Muscle layer of duodenum (tissue), 2 donors: ENCODE results near the gene AXL.

Experiments
- H3K27ac ChIP-seq: one replicate; pipeline ENCODE4 v1.7.0; 2013; ENCODE audit warnings: mild to moderate bottlenecking, low read length
- H3K27me3 ChIP-seq: one replicate; pipeline ENCODE4 v1.7.0; 2013; ENCODE audit warnings: low read depth, mild to moderate bottlenecking, control low read depth, low read length
- H3K36me3 ChIP-seq, 2 donors: one replicate each; pipeline ENCODE4 v1.7.0; 2013; ENCODE audit warnings: low read length in 2 of 2, control low read depth in 1 of 2, mild to moderate bottlenecking in 1 of 2; ENCODE audit not compliant: insufficient read depth in 2 of 2, control insufficient read depth in 1 of 2
- H3K4me1 ChIP-seq, 2 donors: one replicate each; pipeline ENCODE4 v1.7.0; 2013; ENCODE audit warnings: low read length in 2 of 2, mild to moderate bottlenecking in 2 of 2, control low read depth in 1 of 2, moderate library complexity in 1 of 2; ENCODE audit not compliant: insufficient read depth in 2 of 2, control insufficient read depth in 1 of 2
- H3K4me3 ChIP-seq, 2 donors: one replicate each; pipeline ENCODE4 v1.7.0; 2013; ENCODE audit warnings: low read length in 2 of 2, low read depth in 1 of 2, mild to moderate bottlenecking in 1 of 2
- H3K9me3 ChIP-seq, 2 donors: one replicate each; pipeline ENCODE4 v1.7.0; 2013; ENCODE audit warnings: low read length in 2 of 2, control low read depth in 1 of 2, mild to moderate bottlenecking in 1 of 2; ENCODE audit not compliant: control insufficient read depth in 1 of 2
- donor health status: healthy.

Gene AXL

GRCh38 chr19:41244117-41244516 is 25.1 kb downstream of the AXL start:
- peaks cover 34 to 78% of the 10 kb centered on the region in 2 donors for H3K36me3 ChIP-seq
- no peak overlapping the region for H3K4me3 ChIP-seq
- H3K4me1 ChIP-seq = no peaks in the 10 kb centered on the region
- no peak overlapping the region for H3K27ac ChIP-seq
- H3K27me3 ChIP-seq = no peaks in the 10 kb centered on the region
- H3K9me3 ChIP-seq = no peaks in the 10 kb centered on the region

GRCh38 chr19:41245843-41246242 is 26.8 kb downstream of the AXL start:
- no peak overlapping the region for H3K27ac ChIP-seq
- H3K27me3 ChIP-seq = no peaks in the 10 kb centered on the region
- H3K4me1 ChIP-seq = no peaks in the 10 kb centered on the region
- peaks cover 33 to 77% of the 10 kb centered on the region in 2 donors for H3K36me3 ChIP-seq
- no peaks in the 10 kb centered on the region for H3K9me3 ChIP-seq
- no peak overlapping the region for H3K4me3 ChIP-seq

GRCh38 chr19:41248895-41249294 is 29.9 kb downstream of the AXL start:
- Histone ChIP-seq H3K4me3 (no peak overlapping the region), H3K9me3 (no peaks in the 10 kb centered on the region), H3K27ac (no peak overlapping the region), H3K27me3 (no peaks in the 10 kb centered on the region), H3K36me3 (peaks cover 42 to 75% of the 10 kb centered on the region in 2 donors), H3K4me1 (no peaks in the 10 kb centered on the region)

GRCh38 chr19:41249707-41250423 is 30.8 kb downstream of the AXL start:
- Histone ChIP-seq H3K27me3 (no peaks in the 10 kb centered on the region), H3K9me3 (no peaks in the 10 kb centered on the region), H3K4me3 (no peak overlapping the region), H3K4me1 (no peaks in the 10 kb centered on the region), H3K27ac (no peak overlapping the region), H3K36me3 (peaks cover 42 to 74% of the 10 kb centered on the region in 2 donors)

- Histone ChIP-seq H3K4me1 (no peaks in the 10 kb centered on the region), H3K9me3 (no peaks in the 10 kb centered on the region), H3K27me3 (no peaks in the 10 kb centered on the region), H3K27ac (no peak overlapping the region), H3K4me3 (no peak overlapping the region), H3K36me3 (peaks cover 49 to 83% of the 10 kb centered on the region in 2 donors)
Measured at GRCh38 chr19:41253660-41254059, 34.6 kb downstream of the AXL start.

GRCh38 chr19:41255171-41255570 is 36.1 kb downstream of the AXL start:
- Histone ChIP-seq H3K27ac (no peak overlapping the region), H3K4me1 (no peaks in the 10 kb centered on the region), H3K27me3 (no peaks in the 10 kb centered on the region), H3K9me3 (no peaks in the 10 kb centered on the region), H3K4me3 (no peak overlapping the region), H3K36me3 (peaks cover 54 to 83% of the 10 kb centered on the region in 2 donors)

- H3K27me3 ChIP-seq = no peaks in the 10 kb centered on the region
- H3K36me3 ChIP-seq = peaks cover 24 to 44% of the 10 kb centered on the region in 2 donors
- peak overlapping the region; percentile 72 to 88 for H3K4me3 ChIP-seq
- peaks cover 4 to 18% of the 10 kb centered on the region in 2 donors for H3K4me1 ChIP-seq
- H3K9me3 ChIP-seq = no peaks in the 10 kb centered on the region
- H3K27ac ChIP-seq = peak overlapping the region; percentile 98
Measured at GRCh38 chr19:41261474-41262190, 42.6 kb downstream of the AXL start.

- Histone ChIP-seq H3K9me3 (no peaks in the 10 kb centered on the region), H3K27me3 (no peaks in the 10 kb centered on the region), H3K27ac (peak overlapping the region; percentile 98), H3K4me3 (peak overlapping the region; percentile 72 to 88), H3K4me1 (peaks cover 12 to 33% of the 10 kb centered on the region in 2 donors), H3K36me3 (peaks cover 18 to 33% of the 10 kb centered on the region in 2 donors)
Measured at GRCh38 chr19:41263042-41263849, 44.2 kb downstream of the AXL start.

GRCh38 chr19:41263850-41264580 is 45.0 kb downstream of the AXL start, which contains the start of gene HNRNPUL1:
HNRNPUL1 (plus strand) TSS chr19:41264372; CDS start chr19:41264504, 132 bp downstream.
- peak within 1 kb of the TSS; percentile 86 to 90 for H3K4me3 ChIP-seq
- H3K27me3 ChIP-seq = no peaks in the 10 kb centered on the region
- H3K36me3 ChIP-seq = peaks cover 19 to 33% of the 10 kb centered on the region in 2 donors
- no peaks in the 10 kb centered on the region for H3K9me3 ChIP-seq
- peak within 1 kb of the TSS; percentile 98 for H3K27ac ChIP-seq
- H3K4me1 ChIP-seq = peaks cover 12 to 33% of the 10 kb centered on the region in 2 donors

- H3K27ac ChIP-seq = peak overlapping the region; percentile 82
- peaks cover 20 to 33% of the 10 kb centered on the region in 2 donors for H3K36me3 ChIP-seq
- no peaks in the 10 kb centered on the region for H3K27me3 ChIP-seq
- peaks cover 12 to 33% of the 10 kb centered on the region in 2 donors for H3K4me1 ChIP-seq
- H3K9me3 ChIP-seq = no peaks in the 10 kb centered on the region
- peak overlapping the region; percentile 86 to 90 for H3K4me3 ChIP-seq
Measured at GRCh38 chr19:41264581-41265394, 45.8 kb downstream of the AXL start.
